Measurements from ENCODE around the gene GPC6.

DNA sequence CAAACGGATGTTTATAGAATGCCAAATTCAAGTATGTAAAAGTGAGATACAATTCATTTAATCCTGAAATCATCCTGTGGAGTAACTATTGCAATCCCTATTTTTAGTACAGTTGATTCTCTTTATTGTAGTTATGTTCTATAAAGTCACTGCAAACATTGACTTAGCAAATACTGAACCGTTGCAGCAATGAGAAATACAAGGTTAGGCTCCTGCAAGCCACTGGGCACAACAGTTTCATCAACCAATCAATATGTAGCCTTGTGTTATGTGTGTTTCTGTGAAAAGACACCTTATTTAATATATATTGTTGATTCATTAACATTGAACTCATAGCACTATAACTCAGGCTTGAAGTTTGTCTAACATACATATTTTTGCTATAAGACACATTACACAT lies 1078.4 kb downstream of the GPC6 start:
- TF ChIP-seq CTCF (IDR thresholded peaks at IDR 0.05; ENCODE audit: low read length) (no peak), EZH2 (IDR thresholded peaks at IDR 0.05; ENCODE audit: borderline replicate concordance, low read length) (no peak)

Data from OCI-LY1 (cell line).